ENCODE data around the gene PCDHGA5.
A peak's percentile ranks its signal among the peaks of the same experiment; 100 is the strongest.
"Not testable (repeated sequence)": the region's sequence is repeated elsewhere in the genome, so short reads cannot be mapped to it uniquely, and the experiment has no call there.

The PCDHGA5 gene

GRCh38 chr5:141345327-141345726 lies 18.6 kb upstream of the PCDHGA5 start:
- no peak overlapping the region for H3K4me3 ChIP-seq (ENCODE audit: severe bottlenecking)
- H3K4me1 ChIP-seq (ENCODE audit: insufficient read depth, poor library complexity, severe bottlenecking), result no peaks in the 10 kb centered on the region
- H3K27ac ChIP-seq (ENCODE audit: poor library complexity, severe bottlenecking), result no peak overlapping the region
- DNase-seq (ENCODE audit: low spot score) (no peak), ATAC-seq (ENCODE audit: low read depth) (no peak)
- peaks cover 80% of the 10 kb centered on the region for H3K27me3 ChIP-seq (ENCODE audit: insufficient read depth, poor library complexity, severe bottlenecking)
- no peak for TF ChIP-seq CTCF (IDR thresholded peaks at IDR 0.05; ENCODE audit: poor library complexity, severe bottlenecking)
- no peaks in the 10 kb centered on the region for H3K36me3 ChIP-seq (ENCODE audit: low read depth)
- H3K9me3 ChIP-seq (ENCODE audit: severe bottlenecking), result no peaks in the 10 kb centered on the region

GRCh38 chr5:141346017-141346416 lies 17.9 kb upstream of the PCDHGA5 start:
- DNase-seq (ENCODE audit: low spot score); H3K9me3 ChIP-seq (ENCODE audit: severe bottlenecking); H3K27ac ChIP-seq (ENCODE audit: poor library complexity, severe bottlenecking); H3K36me3 ChIP-seq (ENCODE audit: low read depth); H3K4me1 ChIP-seq (ENCODE audit: insufficient read depth, poor library complexity, severe bottlenecking); ATAC-seq (ENCODE audit: low read depth); H3K4me3 ChIP-seq (ENCODE audit: severe bottlenecking): not testable (repeated sequence)
- peaks cover 81% of the 10 kb centered on the region for H3K27me3 ChIP-seq (ENCODE audit: insufficient read depth, poor library complexity, severe bottlenecking)

GRCh38 chr5:141349917-141350619 lies 13.9 kb upstream of the PCDHGA5 start, which contains the start of gene PCDHGB1:
TSS of gene PCDHGB1 (plus strand) at chr5:141350099. CDS start at chr5:141350261, 162 bp downstream.
- DNase-seq (ENCODE audit: low spot score), result no peak
- Histone ChIP-seq H3K4me1 (ENCODE audit: insufficient read depth, poor library complexity, severe bottlenecking) (no peaks in the 10 kb centered on the region), H3K27me3 (ENCODE audit: insufficient read depth, poor library complexity, severe bottlenecking) (peaks cover 76% of the 10 kb centered on the region), H3K9me3 (ENCODE audit: severe bottlenecking) (no peaks in the 10 kb centered on the region), H3K4me3 (ENCODE audit: severe bottlenecking) (no peak within 1 kb of the TSS), H3K36me3 (ENCODE audit: low read depth) (no peaks in the 10 kb centered on the region), H3K27ac (ENCODE audit: poor library complexity, severe bottlenecking) (no peak within 1 kb of the TSS)
- peak; percentile 49 for TF ChIP-seq CTCF (IDR thresholded peaks at IDR 0.05; ENCODE audit: poor library complexity, severe bottlenecking)
- ATAC-seq (ENCODE audit: low read depth), result peak; percentile 50; the same call in 2 of the 3 replicates

GRCh38 chr5:141351591-141351990 lies 12.4 kb upstream of the PCDHGA5 start:
- Histone ChIP-seq H3K4me3 (ENCODE audit: severe bottlenecking) (no peak overlapping the region), H3K27ac (ENCODE audit: poor library complexity, severe bottlenecking) (no peak overlapping the region), H3K27me3 (ENCODE audit: insufficient read depth, poor library complexity, severe bottlenecking) (peaks cover 76% of the 10 kb centered on the region), H3K36me3 (ENCODE audit: low read depth) (no peaks in the 10 kb centered on the region), H3K4me1 (ENCODE audit: insufficient read depth, poor library complexity, severe bottlenecking) (no peaks in the 10 kb centered on the region), H3K9me3 (ENCODE audit: severe bottlenecking) (no peaks in the 10 kb centered on the region)
- no peak for ATAC-seq (ENCODE audit: low read depth)
- DNase-seq (ENCODE audit: low spot score), result no peak
- no peak for TF ChIP-seq CTCF (IDR thresholded peaks at IDR 0.05; ENCODE audit: poor library complexity, severe bottlenecking)

GRCh38 chr5:141354900-141355469 lies 9.0 kb upstream of the PCDHGA5 start, which contains the start of gene PCDHGA4:
TSS of gene PCDHGA4 (plus strand) at chr5:141355021. CDS start at chr5:141355108, 87 bp downstream.
- no peak for ATAC-seq (ENCODE audit: low read depth)
- peaks cover 82% of the 10 kb centered on the region for H3K27me3 ChIP-seq (ENCODE audit: insufficient read depth, poor library complexity, severe bottlenecking)
- H3K9me3 ChIP-seq (ENCODE audit: severe bottlenecking), result no peaks in the 10 kb centered on the region
- peaks cover 3% of the 10 kb centered on the region for H3K4me1 ChIP-seq (ENCODE audit: insufficient read depth, poor library complexity, severe bottlenecking)
- TF ChIP-seq CTCF (IDR thresholded peaks at IDR 0.05; ENCODE audit: poor library complexity, severe bottlenecking), result peak; percentile 61
- DNase-seq (ENCODE audit: low spot score), result no peak
- H3K27ac ChIP-seq (ENCODE audit: poor library complexity, severe bottlenecking), result no peak within 1 kb of the TSS
- H3K4me3 ChIP-seq (ENCODE audit: severe bottlenecking), result peak within 1 kb of the TSS; percentile 14
- no peaks in the 10 kb centered on the region for H3K36me3 ChIP-seq (ENCODE audit: low read depth)

Measured in RWPE2 (cell line).